Upper lobe of left lung (tissue), 6 donors: ENCODE measurements around the gene IGSF11. TPM values are rescaled to one million over a fixed set of nuclear protein-coding genes. Genes with fewer than 3 reads are reported as not detected.

Experiments used
- ATAC-seq, 2 donors: fragments of 200-7000 bp; cut with Tn5 transposase; one replicate each; pipeline ENCODE4 v1.9.1; 2022; ENCODE audit warnings: mild to moderate bottlenecking in 2 of 2, moderate library complexity in 2 of 2; ENCODE audit not compliant: low FRiP score in 2 of 2
- DNase-seq, 2 donors: peaks; one replicate each; pipeline ENCODE4 v3.0.0-alpha.2; 2019 to 2020
- H3K27ac ChIP-seq, 4 donors: fragments of 200-600 bp; sonication (generic); one replicate each; pipeline ENCODE4 v1.5.1; 2016 to 2019
- H3K27me3 ChIP-seq, 4 donors: fragments of 200-600 bp; sonication (generic); one replicate each; pipeline ENCODE4 v1.5.1; 2017 to 2019
- H3K36me3 ChIP-seq, 4 donors: fragments of 200-600 bp; sonication (generic); one replicate each; pipeline ENCODE4 v1.5.1; 2016 to 2019
- H3K4me1 ChIP-seq, 4 donors: fragments of 200-600 bp; sonication (generic); one replicate each; pipeline ENCODE4 v1.5.1; 2018 to 2019
- H3K4me3 ChIP-seq, 4 donors: fragments of 200-600 bp; sonication (generic); one replicate each; pipeline ENCODE4 v1.5.1; 2017 to 2019; ENCODE audit warnings: mild to moderate bottlenecking in 2 of 4, moderate library complexity in 1 of 4
- H3K9me3 ChIP-seq, 4 donors: fragments of 200-600 bp; sonication (generic); one replicate each; pipeline ENCODE4 v1.5.1; 2018 to 2019
- CTCF ChIP-seq, 6 experiments: fragments of 450-650 bp in 4 of 6; fragments of 200-600 bp in 2 of 6; sonication (generic) in 2 of 6; IDR thresholded peaks; one replicate each; pipeline ENCODE4 v1.5.1; 2016 to 2019; ENCODE audit warnings: antibody characterized with exemption in 6 of 6
- EP300 ChIP-seq, 4 donors: sonication (generic); formaldehyde crosslinking; IDR thresholded peaks; one replicate each; pipeline ENCODE4 v1.5.1; 2017; ENCODE audit warnings: antibody characterized with exemption in 4 of 4, control low read depth in 2 of 4
- POLR2A ChIP-seq, 4 donors: fragments of 450-650 bp; IDR thresholded peaks; one replicate each; pipeline ENCODE4 v1.5.1; 2016 to 2017; ENCODE audit warnings: antibody characterized with exemption in 4 of 4, mild to moderate bottlenecking in 2 of 4
- POLR2AphosphoS5 ChIP-seq, 2 donors: sonication (generic); formaldehyde crosslinking; IDR thresholded peaks; one replicate each; pipeline ENCODE4 v1.5.1; 2017; ENCODE audit warnings: antibody characterized with exemption in 2 of 2
- WGBS, 2 donors: methylation state at CpG; one replicate each; pipeline ENCODE4 v1.1.5; 2017 to 2018; 5-methylcytosine and 5-hydroxymethylcytosine counted together
- total RNA-seq, 6 donors: library from RNA; depleted of rRNA in 4 of 6; stranded (reverse); fragments of >200 nt in 4 of 6; gene quantifications; one replicate each; pipeline versions ENCODE4 v1.1.0 to v1.2.1, GENCODE V29; 2016 to 2021
- donor health status: DM: no; HTN: no; CAD: no; lungs with moderate emphysema.
- donor health status: DM: no; HTN: yes; CAD: no; lungs with severe emphysema.

Gene IGSF11
- total RNA-seq, 6 donors from 2014 or later, result 0.11 to 0.71 (median 0.14) TPM; not detected in 3

- ATAC-seq (no peak), DNase-seq (no peak)
- Histone ChIP-seq H3K4me1 (no peaks in the 10 kb centered on the region), H3K27me3 (no peaks in the 10 kb centered on the region), H3K9me3 (no peaks in the 10 kb centered on the region), H3K36me3 (no peaks in the 10 kb centered on the region), H3K27ac (no peak overlapping the region), H3K4me3 (no peak overlapping the region)
- 80 to 88% methylated on average over 3 of the region's 3 CpGs for WGBS, 2 donors
- TF ChIP-seq CTCF (IDR thresholded peaks at IDR 0.05), result no peak
- no peak for TF ChIP-seq POLR2A (IDR thresholded peaks at IDR 0.05)
- TF ChIP-seq EP300 (IDR thresholded peaks at IDR 0.05), result no peak
- no peak for TF ChIP-seq POLR2AphosphoS5 (IDR thresholded peaks at IDR 0.05)
These were observed 92.5 kb downstream of the IGSF11 start for GRCh38 chr3:118942195-118942594.

GRCh38 chr3:118941236-118941635 is 93.4 kb downstream of the IGSF11 start:
- WGBS, 2 donors, result 72 to 80% methylated on average over 3 of the region's 3 CpGs
- DNase-seq (no peak), ATAC-seq (no peak)
- no peak for TF ChIP-seq POLR2AphosphoS5 (IDR thresholded peaks at IDR 0.05)
- no peak for TF ChIP-seq POLR2A (IDR thresholded peaks at IDR 0.05)
- no peak for TF ChIP-seq CTCF (IDR thresholded peaks at IDR 0.05)
- no peak for TF ChIP-seq EP300 (IDR thresholded peaks at IDR 0.05)
- Histone ChIP-seq H3K4me1 (no peaks in the 10 kb centered on the region), H3K9me3 (no peaks in the 10 kb centered on the region), H3K36me3 (no peaks in the 10 kb centered on the region), H3K27ac (no peak overlapping the region), H3K4me3 (no peak overlapping the region), H3K27me3 (no peaks in the 10 kb centered on the region)

- no peaks in the 10 kb centered on the region for H3K27me3 ChIP-seq
- no peak overlapping the region for H3K27ac ChIP-seq
- WGBS, 2 donors, result 76 to 81% methylated on average over 5 of the region's 5 CpGs
- DNase-seq (no peak), ATAC-seq (no peak)
- no peaks in the 10 kb centered on the region for H3K4me1 ChIP-seq
- no peaks in the 10 kb centered on the region for H3K36me3 ChIP-seq
- H3K4me3 ChIP-seq, result no peak overlapping the region
- TF ChIP-seq EP300 (IDR thresholded peaks at IDR 0.05) (no peak), CTCF (IDR thresholded peaks at IDR 0.05) (no peak), POLR2AphosphoS5 (IDR thresholded peaks at IDR 0.05) (no peak), POLR2A (IDR thresholded peaks at IDR 0.05) (no peak)
- H3K9me3 ChIP-seq, result no peaks in the 10 kb centered on the region
These were observed 96.3 kb downstream of the IGSF11 start for GRCh38 chr3:118938183-118938961.

- H3K36me3 ChIP-seq, result no peaks in the 10 kb centered on the region
- H3K27ac ChIP-seq, result no peak overlapping the region
- H3K27me3 ChIP-seq, result no peaks in the 10 kb centered on the region
- peaks cover 0 to 9% (median 4%) of the 10 kb centered on the region in 4 donors for H3K4me1 ChIP-seq
- no peaks in the 10 kb centered on the region for H3K9me3 ChIP-seq
- ATAC-seq, result no peak
- WGBS, 2 donors, result 50 to 65% methylated on average over 1 of the region's 1 CpG
- TF ChIP-seq CTCF (IDR thresholded peaks at IDR 0.05), result no peak
- no peak for TF ChIP-seq POLR2A (IDR thresholded peaks at IDR 0.05)
- TF ChIP-seq POLR2AphosphoS5 (IDR thresholded peaks at IDR 0.05), result no peak
- TF ChIP-seq EP300 (IDR thresholded peaks at IDR 0.05), result no peak
- no peak overlapping the region for H3K4me3 ChIP-seq
- DNase-seq, result no peak
These were observed 97.8 kb downstream of the IGSF11 start for GRCh38 chr3:118936811-118937210.
